Mesothelial cell of epicardium (in vitro differentiated cells): Measurements from ENCODE around the gene NAIF1. TPM values are rescaled to one million over a fixed set of nuclear protein-coding genes. Genes with fewer than 3 reads are reported as not detected.
"Not testable (repeated sequence)": the region's sequence is repeated elsewhere in the genome, so short reads cannot be mapped to it uniquely, and the experiment has no call there.

ENCODE experiments used
- DNase-seq, 2 experiments: peaks; one replicate each; pipeline ENCODE4 v3.0.0; 2021; ENCODE audit warnings: low spot score in 2 of 2; ENCODE audit not compliant: unreplicated experiment in 2 of 2
- H3K27ac Mint-ChIP-seq: 2 replicates; pipeline ENCODE4 v1.8.0; 2021; ENCODE audit warnings: mixed read lengths
- H3K27me3 Mint-ChIP-seq: 2 replicates; pipeline ENCODE4 v1.8.0; 2021; ENCODE audit warnings: low read depth, mixed read lengths
- H3K36me3 Mint-ChIP-seq: 2 replicates; pipeline ENCODE4 v1.8.0; 2021; ENCODE audit warnings: mixed read lengths
- H3K4me1 Mint-ChIP-seq: 2 replicates; pipeline ENCODE4 v1.8.0; 2021; ENCODE audit warnings: mixed read lengths
- H3K4me3 Mint-ChIP-seq: 2 replicates; pipeline ENCODE4 v1.8.0; 2021; ENCODE audit warnings: mild to moderate bottlenecking, moderate library complexity, mixed read lengths
- H3K9me3 Mint-ChIP-seq: 2 replicates; pipeline ENCODE4 v1.8.0; 2021; ENCODE audit warnings: mixed read lengths
- CTCF ChIP-seq: fragments of 200-600 bp; sonication (generic); IDR thresholded peaks from one replicate; pipeline ENCODE4 v1.5.0; 2021; ENCODE audit warnings: antibody characterized with exemption; ENCODE audit not compliant: unreplicated experiment
- total RNA-seq: library from RNA; stranded (reverse); gene quantifications from 3 replicates; pipeline ENCODE4 v1.2.1, GENCODE V29; 2021

Gene NAIF1
- total RNA-seq, 1 donor from 2014 or later, result 9.2 TPM

GRCh38 chr9:128043467-128043868 lies 23.7 kb downstream of the NAIF1 start:
- no peaks in the 10 kb centered on the region for H3K27me3 Mint-ChIP-seq
- no peak overlapping the region for H3K4me3 Mint-ChIP-seq
- H3K36me3 Mint-ChIP-seq, result no peaks in the 10 kb centered on the region
- peaks cover 28% of the 10 kb centered on the region for H3K4me1 Mint-ChIP-seq
- H3K9me3 Mint-ChIP-seq, result peaks cover 6% of the 10 kb centered on the region
- H3K27ac Mint-ChIP-seq, result peak overlapping the region; percentile 82
- no peak for TF ChIP-seq CTCF
- no peak for DNase-seq

GRCh38 chr9:128042043-128042442 lies 25.1 kb downstream of the NAIF1 start:
- Mint-ChIP-seq H3K27ac (no peak overlapping the region), H3K27me3 (no peaks in the 10 kb centered on the region), H3K4me3 (no peak overlapping the region), H3K36me3 (no peaks in the 10 kb centered on the region), H3K4me1 (peaks cover 24% of the 10 kb centered on the region), H3K9me3 (peaks cover 6% of the 10 kb centered on the region)
- no peak for TF ChIP-seq CTCF
- DNase-seq, result no peak

GRCh38 chr9:128040783-128041182 lies 26.3 kb downstream of the NAIF1 start:
- H3K27ac Mint-ChIP-seq, DNase-seq, H3K36me3 Mint-ChIP-seq, H3K4me3 Mint-ChIP-seq, H3K9me3 Mint-ChIP-seq, H3K27me3 Mint-ChIP-seq: not testable (repeated sequence)
- H3K4me1 Mint-ChIP-seq, result peaks cover 11% of the 10 kb centered on the region

GRCh38 chr9:128036522-128036921 lies 30.6 kb downstream of the NAIF1 start:
- DNase-seq, H3K9me3 Mint-ChIP-seq, H3K4me3 Mint-ChIP-seq, H3K27me3 Mint-ChIP-seq, H3K27ac Mint-ChIP-seq, H3K36me3 Mint-ChIP-seq, H3K4me1 Mint-ChIP-seq: not testable (repeated sequence)

- Mint-ChIP-seq H3K27me3 (no peaks in the 10 kb centered on the region), H3K4me3 (no peak overlapping the region), H3K4me1 (no peaks in the 10 kb centered on the region), H3K36me3 (no peaks in the 10 kb centered on the region), H3K27ac (no peak overlapping the region), H3K9me3 (no peaks in the 10 kb centered on the region)
- TF ChIP-seq CTCF, result peak; percentile 84
- DNase-seq, result peak in 1 of 2 experiments; percentile 43
Measured at GRCh38 chr9:128034821-128035652, 32.1 kb downstream of the NAIF1 start.

- no peak for DNase-seq
- no peak overlapping the region for H3K27ac Mint-ChIP-seq
- no peaks in the 10 kb centered on the region for H3K9me3 Mint-ChIP-seq
- H3K36me3 Mint-ChIP-seq, result no peaks in the 10 kb centered on the region
- no peaks in the 10 kb centered on the region for H3K27me3 Mint-ChIP-seq
- no peak for TF ChIP-seq CTCF
- H3K4me3 Mint-ChIP-seq, result no peak overlapping the region
- peaks cover 2% of the 10 kb centered on the region for H3K4me1 Mint-ChIP-seq
Measured at GRCh38 chr9:128033609-128034008, 33.5 kb downstream of the NAIF1 start.
